ENCODE measurements around the gene ADGRL4.
"Not testable (repeated sequence)": the region's sequence is repeated elsewhere in the genome, so short reads cannot be mapped to it uniquely, and the experiment has no call there.

ADGRL4 gene

DNA sequence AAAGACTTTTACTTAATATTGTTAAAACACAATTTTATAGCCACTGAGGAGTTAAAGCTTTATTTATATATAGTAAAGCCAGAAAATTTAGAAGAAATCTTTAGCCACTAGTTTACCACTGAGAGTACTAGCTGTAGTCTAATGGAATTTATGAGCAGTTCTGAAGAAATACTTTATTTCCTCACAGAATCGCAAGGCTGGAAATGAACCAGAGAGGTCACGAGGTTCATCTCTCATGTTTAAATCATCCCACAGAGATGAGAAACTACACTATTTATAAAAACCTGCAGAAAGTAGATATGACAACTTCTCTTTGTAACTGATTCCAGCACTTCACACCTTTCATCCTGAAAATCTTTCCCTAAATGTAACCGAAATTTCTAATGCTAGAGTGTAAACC is 26.0 kb downstream of the ADGRL4 start:
- H3K27me3 ChIP-seq, result no peaks in the 10 kb centered on the region
- H3K9me3 ChIP-seq, result no peaks in the 10 kb centered on the region
- H3K36me3 ChIP-seq, result no peaks in the 10 kb centered on the region
- H3K27ac ChIP-seq, result no peak overlapping the region
- H3K4me1 ChIP-seq (ENCODE audit: control insufficient read depth in 1 of 2, insufficient read depth in 1 of 2, low read depth in 1 of 2, low read length in 1 of 2), result no peaks in the 10 kb centered on the region
- TF ChIP-seq, protein P1, sequence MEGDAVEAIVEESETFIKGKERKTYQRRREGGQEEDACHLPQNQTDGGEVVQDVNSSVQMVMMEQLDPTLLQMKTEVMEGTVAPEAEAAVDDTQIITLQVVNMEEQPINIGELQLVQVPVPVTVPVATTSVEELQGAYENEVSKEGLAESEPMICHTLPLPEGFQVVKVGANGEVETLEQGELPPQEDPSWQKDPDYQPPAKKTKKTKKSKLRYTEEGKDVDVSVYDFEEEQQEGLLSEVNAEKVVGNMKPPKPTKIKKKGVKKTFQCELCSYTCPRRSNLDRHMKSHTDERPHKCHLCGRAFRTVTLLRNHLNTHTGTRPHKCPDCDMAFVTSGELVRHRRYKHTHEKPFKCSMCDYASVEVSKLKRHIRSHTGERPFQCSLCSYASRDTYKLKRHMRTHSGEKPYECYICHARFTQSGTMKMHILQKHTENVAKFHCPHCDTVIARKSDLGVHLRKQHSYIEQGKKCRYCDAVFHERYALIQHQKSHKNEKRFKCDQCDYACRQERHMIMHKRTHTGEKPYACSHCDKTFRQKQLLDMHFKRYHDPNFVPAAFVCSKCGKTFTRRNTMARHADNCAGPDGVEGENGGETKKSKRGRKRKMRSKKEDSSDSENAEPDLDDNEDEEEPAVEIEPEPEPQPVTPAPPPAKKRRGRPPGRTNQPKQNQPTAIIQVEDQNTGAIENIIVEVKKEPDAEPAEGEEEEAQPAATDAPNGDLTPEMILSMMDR (IDR thresholded peaks at IDR 0.05), result no peak
- no peak overlapping the region for H3K4me3 ChIP-seq (ENCODE audit: low read depth in 1 of 2, low read length in 1 of 2)

DNA sequence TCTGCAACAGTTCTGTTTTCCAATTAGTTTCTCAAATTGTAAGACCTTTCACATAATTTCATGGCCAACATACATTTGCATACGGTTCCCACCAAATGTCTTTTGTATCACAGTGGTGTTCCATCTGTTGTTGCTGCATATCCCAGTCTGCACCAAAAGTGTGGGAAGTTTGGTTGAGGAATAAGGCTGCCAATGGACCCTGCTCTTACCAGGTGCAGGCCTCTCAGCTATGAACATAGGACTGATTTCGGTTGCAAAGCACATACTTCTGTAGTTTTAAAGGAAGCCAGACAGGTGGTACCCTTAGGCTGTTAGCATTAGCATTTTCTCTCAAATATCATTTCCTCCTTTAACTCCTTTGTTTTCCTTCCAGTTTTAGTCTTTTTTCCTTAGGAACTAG is 33.8 kb downstream of the ADGRL4 start:
- Histone ChIP-seq H3K36me3 (no peaks in the 10 kb centered on the region), H3K27ac (no peak overlapping the region), H3K9me3 (no peaks in the 10 kb centered on the region), H3K4me3 (ENCODE audit: low read depth in 1 of 2, low read length in 1 of 2) (no peak overlapping the region), H3K27me3 (no peaks in the 10 kb centered on the region), H3K4me1 (ENCODE audit: control insufficient read depth in 1 of 2, insufficient read depth in 1 of 2, low read depth in 1 of 2, low read length in 1 of 2) (no peaks in the 10 kb centered on the region)
- TF ChIP-seq, protein P1 (IDR thresholded peaks at IDR 0.05), result no peak

- not testable (repeated sequence) for H3K27me3 ChIP-seq; H3K27ac ChIP-seq; H3K4me1 ChIP-seq (ENCODE audit: control insufficient read depth in 1 of 2, insufficient read depth in 1 of 2, low read depth in 1 of 2, low read length in 1 of 2)
Observed at GRCh38 chr1:78967091-78967490, 39.4 kb downstream of the ADGRL4 start.

DNA sequence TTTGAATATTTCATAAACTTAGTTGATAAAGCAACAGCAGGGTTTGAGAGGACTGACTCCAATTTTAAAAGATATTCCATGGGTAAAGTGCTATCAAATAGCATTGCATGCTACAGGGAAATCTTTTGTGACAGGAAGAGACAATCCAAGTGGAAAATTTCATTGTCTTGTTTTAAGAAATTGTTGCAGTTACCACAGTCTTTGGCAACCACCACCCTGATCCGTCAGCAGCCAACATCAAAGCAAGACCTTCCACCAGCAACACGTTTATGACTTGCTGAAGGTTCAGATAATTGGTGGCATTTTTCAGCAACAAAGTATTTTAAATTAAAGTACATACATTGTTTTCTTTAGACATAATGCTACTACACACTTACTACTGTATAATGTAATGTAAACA is 47.8 kb downstream of the ADGRL4 start:
- H3K27ac ChIP-seq, result no peak overlapping the region
- TF ChIP-seq, protein P1 (IDR thresholded peaks at IDR 0.05), result no peak
- no peaks in the 10 kb centered on the region for H3K9me3 ChIP-seq

More at GRCh38 chr1:78967091-78967490, 39.4 kb downstream of the ADGRL4 start:
- not testable (repeated sequence) for H3K9me3 ChIP-seq; H3K36me3 ChIP-seq; H3K4me3 ChIP-seq (ENCODE audit: low read depth in 1 of 2, low read length in 1 of 2)

GRCh38 chr1:78950826-78951225 is 55.7 kb downstream of the ADGRL4 start:
- no peaks in the 10 kb centered on the region for H3K36me3 ChIP-seq
- H3K4me1 ChIP-seq (ENCODE audit: control insufficient read depth in 1 of 2, insufficient read depth in 1 of 2, low read depth in 1 of 2, low read length in 1 of 2), result no peaks in the 10 kb centered on the region
- no peak overlapping the region for H3K27ac ChIP-seq
- H3K4me3 ChIP-seq (ENCODE audit: low read depth in 1 of 2, low read length in 1 of 2), result no peak overlapping the region
- no peaks in the 10 kb centered on the region for H3K27me3 ChIP-seq
- TF ChIP-seq, protein P1 (IDR thresholded peaks at IDR 0.05), result no peak
- no peaks in the 10 kb centered on the region for H3K9me3 ChIP-seq

More for the DNA sequence above, 47.8 kb downstream of the ADGRL4 start:
- Histone ChIP-seq H3K36me3 (no peaks in the 10 kb centered on the region), H3K4me3 (ENCODE audit: low read depth in 1 of 2, low read length in 1 of 2) (no peak overlapping the region), H3K27me3 (no peaks in the 10 kb centered on the region), H3K4me1 (ENCODE audit: control insufficient read depth in 1 of 2, insufficient read depth in 1 of 2, low read depth in 1 of 2, low read length in 1 of 2) (no peaks in the 10 kb centered on the region)

- Histone ChIP-seq H3K27me3 (no peaks in the 10 kb centered on the region), H3K4me3 (ENCODE audit: low read depth in 1 of 2, low read length in 1 of 2) (no peak overlapping the region), H3K36me3 (no peaks in the 10 kb centered on the region), H3K27ac (no peak overlapping the region), H3K4me1 (ENCODE audit: control insufficient read depth in 1 of 2, insufficient read depth in 1 of 2, low read depth in 1 of 2, low read length in 1 of 2) (no peaks in the 10 kb centered on the region), H3K9me3 (no peaks in the 10 kb centered on the region)
- TF ChIP-seq, protein P1 (IDR thresholded peaks at IDR 0.05), result no peak
Observed at GRCh38 chr1:78949227-78949626, 57.3 kb downstream of the ADGRL4 start.

All from neutrophil (primary cell).